Glutamatergic neuron (in vitro differentiated cells): Measurements from ENCODE around the gene EEFSEC. TPM values are rescaled to one million over a fixed set of nuclear protein-coding genes. Genes with fewer than 3 reads are reported as not detected.
A peak's percentile ranks its signal among the peaks of the same experiment; 100 is the strongest.

Experiments used
- DNase-seq: peaks from one replicate; pipeline ENCODE4 v3.0.0; 2022
- H3K27ac Mint-ChIP-seq: one replicate; pipeline ENCODE4 v1.8.0; 2020; ENCODE audit warnings: mild to moderate bottlenecking, mixed read lengths, inconsistent platforms; ENCODE audit not compliant: unreplicated experiment
- H3K27me3 Mint-ChIP-seq: one replicate; pipeline ENCODE4 v1.8.0; 2020; ENCODE audit warnings: mild to moderate bottlenecking, moderate library complexity, mixed read lengths, inconsistent platforms; ENCODE audit not compliant: unreplicated experiment
- H3K36me3 Mint-ChIP-seq: one replicate; pipeline ENCODE4 v1.8.0; 2020; ENCODE audit warnings: mild to moderate bottlenecking, mixed read lengths, inconsistent platforms; ENCODE audit not compliant: unreplicated experiment
- H3K4me1 Mint-ChIP-seq: one replicate; pipeline ENCODE4 v1.8.0; 2020; ENCODE audit warnings: mild to moderate bottlenecking, low read depth, mixed read lengths, inconsistent platforms; ENCODE audit not compliant: unreplicated experiment
- H3K4me3 Mint-ChIP-seq: one replicate; pipeline ENCODE4 v1.8.0; 2020; ENCODE audit warnings: mild to moderate bottlenecking, mixed read lengths, inconsistent platforms; ENCODE audit not compliant: unreplicated experiment
- H3K9me3 Mint-ChIP-seq: one replicate; pipeline ENCODE4 v1.8.0; 2020; ENCODE audit warnings: mild to moderate bottlenecking, moderate library complexity, mixed read lengths, inconsistent platforms; ENCODE audit not compliant: unreplicated experiment
- CTCF ChIP-seq: fragments of 200-600 bp; sonication (generic); IDR thresholded peaks from one replicate; pipeline ENCODE4 v1.5.0; 2021; ENCODE audit not compliant: partially characterized antibody, unreplicated experiment
- total RNA-seq: library from RNA; stranded (reverse); fragmentation: NEBNext Ultra II Directional; extraction: Animal tissue kit (Norgen Biotek cat#: 25700); gene quantifications from one replicate; pipeline ENCODE4 v1.2.1, GENCODE V29; 2021; ENCODE audit not compliant: unreplicated experiment

EEFSEC gene
- total RNA-seq, 1 donor from 2014 or later, result 8.3 TPM

DNA sequence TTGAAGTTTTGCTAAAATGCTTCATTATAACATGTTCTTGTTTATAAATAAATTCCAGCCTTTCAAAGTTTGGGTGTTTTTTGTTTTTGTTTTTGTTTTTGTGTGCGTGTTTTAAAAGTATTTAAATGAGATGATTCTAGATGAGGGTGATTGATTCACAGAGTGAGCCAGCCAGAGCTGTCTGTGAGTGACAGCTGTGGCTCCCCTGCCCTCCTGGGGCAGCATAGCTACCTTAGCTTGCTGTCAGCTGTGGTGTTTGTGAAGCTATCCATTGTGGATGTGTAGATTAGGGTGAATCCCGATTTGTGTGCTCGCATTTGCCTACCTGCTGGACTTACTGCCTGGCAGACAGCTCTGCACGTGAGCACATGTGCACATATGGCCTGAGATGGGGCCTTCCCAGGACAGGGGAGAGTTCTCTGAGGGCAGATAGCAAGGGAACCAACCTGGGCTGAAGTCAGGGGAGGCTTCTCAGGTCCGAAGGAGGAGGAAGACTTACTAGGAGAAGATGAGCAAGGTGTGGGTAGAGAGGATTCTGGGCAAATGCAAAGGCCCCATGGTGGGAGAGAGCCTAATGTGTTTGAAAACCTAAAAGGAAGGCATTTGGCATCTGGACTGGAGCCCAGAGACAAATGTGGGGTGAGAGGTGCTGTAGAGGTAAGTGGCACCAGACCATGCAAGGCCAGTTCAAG, 124.2 kb downstream of the EEFSEC start:
- H3K27ac Mint-ChIP-seq, result peak overlapping the region; percentile 54
- peaks cover 11% of the 10 kb centered on the region for H3K9me3 Mint-ChIP-seq
- peaks cover 26% of the 10 kb centered on the region for H3K4me1 Mint-ChIP-seq
- peak overlapping the region; percentile 48 for H3K4me3 Mint-ChIP-seq
- H3K36me3 Mint-ChIP-seq, result no peaks in the 10 kb centered on the region
- no peak for TF ChIP-seq CTCF
- H3K27me3 Mint-ChIP-seq, result peaks cover 12% of the 10 kb centered on the region
- no peak for DNase-seq

GRCh38 chr3:128278130-128278529, 124.8 kb downstream of the EEFSEC start:
- Mint-ChIP-seq H3K27me3 (peaks cover 12% of the 10 kb centered on the region), H3K4me1 (peaks cover 26% of the 10 kb centered on the region), H3K27ac (peak overlapping the region; percentile 54), H3K9me3 (peaks cover 11% of the 10 kb centered on the region), H3K4me3 (no peak overlapping the region), H3K36me3 (no peaks in the 10 kb centered on the region)
- no peak for TF ChIP-seq CTCF
- no peak for DNase-seq

DNA sequence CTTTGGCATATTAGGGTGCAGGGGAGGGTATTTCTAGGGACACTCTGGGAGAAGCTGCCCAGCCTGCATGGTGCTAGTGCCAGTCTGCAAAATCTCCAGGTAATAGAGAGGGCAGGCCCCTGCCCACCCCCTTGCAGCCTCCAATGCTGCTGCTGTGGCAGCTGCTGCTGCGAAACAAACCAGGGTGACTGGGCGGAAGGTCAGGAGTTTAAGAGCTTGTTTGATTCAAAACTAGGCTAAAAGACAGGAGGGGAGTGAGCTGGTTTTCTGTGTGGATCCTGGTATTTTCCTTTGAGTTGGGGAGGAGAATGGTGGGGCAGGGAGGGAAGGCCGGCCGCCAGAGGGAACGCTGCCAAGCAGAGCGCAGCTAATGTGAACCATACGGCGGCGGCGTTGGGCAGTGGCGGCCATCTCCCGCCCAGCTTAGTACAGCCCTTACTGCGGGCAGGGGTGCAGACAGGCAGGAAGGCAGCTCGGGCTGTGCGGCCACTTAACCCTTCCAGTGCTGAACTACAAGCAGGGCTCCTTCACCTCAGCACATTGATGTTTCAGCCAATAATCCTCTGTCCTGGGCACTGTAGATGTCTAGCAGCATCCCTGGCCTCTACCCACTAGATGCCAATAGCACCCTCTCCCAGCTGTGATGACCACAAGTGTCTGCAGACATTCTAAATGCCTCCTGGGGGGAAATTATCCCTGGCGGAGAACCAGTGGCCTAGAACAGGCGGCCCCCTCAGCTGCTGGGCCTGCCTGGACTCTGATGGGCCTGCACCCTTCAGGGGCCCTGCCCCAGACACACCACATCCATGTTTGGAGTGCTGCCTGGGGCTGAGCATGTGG, 125.7 kb downstream of the EEFSEC start:
- H3K4me3 Mint-ChIP-seq, result no peak overlapping the region
- peaks cover 11% of the 10 kb centered on the region for H3K9me3 Mint-ChIP-seq
- H3K36me3 Mint-ChIP-seq, result no peaks in the 10 kb centered on the region
- H3K27me3 Mint-ChIP-seq, result peaks cover 12% of the 10 kb centered on the region
- DNase-seq, result peak; percentile 53
- peaks cover 26% of the 10 kb centered on the region for H3K4me1 Mint-ChIP-seq
- H3K27ac Mint-ChIP-seq, result no peak overlapping the region
- no peak for TF ChIP-seq CTCF

- peaks cover 11% of the 10 kb centered on the region for H3K9me3 Mint-ChIP-seq
- no peak overlapping the region for H3K4me3 Mint-ChIP-seq
- no peaks in the 10 kb centered on the region for H3K36me3 Mint-ChIP-seq
- no peak for DNase-seq
- TF ChIP-seq CTCF, result no peak
- H3K27ac Mint-ChIP-seq, result no peak overlapping the region
- peaks cover 26% of the 10 kb centered on the region for H3K4me1 Mint-ChIP-seq
- peaks cover 12% of the 10 kb centered on the region for H3K27me3 Mint-ChIP-seq
These were observed 126.3 kb downstream of the EEFSEC start for GRCh38 chr3:128279601-128279880.

- DNase-seq, result no peak
- no peaks in the 10 kb centered on the region for H3K36me3 Mint-ChIP-seq
- H3K9me3 Mint-ChIP-seq, result peaks cover 11% of the 10 kb centered on the region
- no peak for TF ChIP-seq CTCF
- H3K27me3 Mint-ChIP-seq, result peaks cover 11% of the 10 kb centered on the region
- H3K27ac Mint-ChIP-seq, result peak overlapping the region; percentile 22
- H3K4me1 Mint-ChIP-seq, result peaks cover 26% of the 10 kb centered on the region
- no peak overlapping the region for H3K4me3 Mint-ChIP-seq
These were observed 127.3 kb downstream of the EEFSEC start for GRCh38 chr3:128280481-128281052.
